Type B pancreatic cell (in vitro differentiated cells): ENCODE measurements around the gene CCNA2. TPM values are rescaled to one million over a fixed set of nuclear protein-coding genes. Genes with fewer than 3 reads are reported as not detected.

ENCODE experiments used
- DNase-seq: peaks from one replicate; pipeline ENCODE4 v3.0.0; 2021; ENCODE audit warnings: mixed read lengths; ENCODE audit not compliant: unreplicated experiment; ENCODE audit errors: extremely low spot score
- H3K27ac Mint-ChIP-seq: 2 replicates; pipeline ENCODE4 v1.8.0; 2021; ENCODE audit warnings: mild to moderate bottlenecking, mixed read lengths
- H3K27me3 Mint-ChIP-seq: 2 replicates; pipeline ENCODE4 v1.8.0; 2021; ENCODE audit warnings: mixed read lengths
- H3K36me3 Mint-ChIP-seq: 2 replicates; pipeline ENCODE4 v1.8.0; 2021; ENCODE audit warnings: mixed read lengths
- H3K4me1 Mint-ChIP-seq: one replicate; pipeline ENCODE4 v1.8.0; 2021; ENCODE audit warnings: mixed read lengths; ENCODE audit not compliant: unreplicated experiment
- H3K4me3 Mint-ChIP-seq: 2 replicates; pipeline ENCODE4 v1.8.0; 2021; ENCODE audit warnings: mild to moderate bottlenecking, mixed read lengths
- H3K9me3 Mint-ChIP-seq: 2 replicates; pipeline ENCODE4 v1.8.0; 2021; ENCODE audit warnings: mixed read lengths
- CTCF ChIP-seq: fragments of 200-600 bp; sonication (generic); conservative IDR thresholded peaks from 2 replicates; pipeline ENCODE4 v1.5.0; 2021; ENCODE audit warnings: antibody characterized with exemption, mild to moderate bottlenecking
- total RNA-seq: library from RNA; stranded (reverse); gene quantifications from 2 replicates; pipeline ENCODE4 v1.2.1, GENCODE V29; 2021; ENCODE audit warnings: low replicate concordance

CCNA2 gene
- total RNA-seq, 1 donor from 2014 or later: 48.1 TPM

- no peak for TF ChIP-seq CTCF
These were observed 33.5 kb downstream of the CCNA2 start for GRCh38 chr4:121789960-121790829.

GRCh38 chr4:121789455-121789854, 34.2 kb downstream of the CCNA2 start:
- H3K27ac Mint-ChIP-seq: no peak overlapping the region
- H3K27me3 Mint-ChIP-seq: peaks cover 29% of the 10 kb centered on the region

More at GRCh38 chr4:121789960-121790829, 33.5 kb downstream of the CCNA2 start:
- Mint-ChIP-seq H3K4me1 (no peaks in the 10 kb centered on the region), H3K27ac (no peak overlapping the region), H3K9me3 (no peaks in the 10 kb centered on the region), H3K4me3 (no peak overlapping the region), H3K36me3 (no peaks in the 10 kb centered on the region), H3K27me3 (peaks cover 30% of the 10 kb centered on the region)
- DNase-seq: no peak

GRCh38 chr4:121788896-121789295, 34.8 kb downstream of the CCNA2 start:
- Mint-ChIP-seq H3K4me3 (no peak overlapping the region), H3K27ac (no peak overlapping the region), H3K9me3 (no peaks in the 10 kb centered on the region), H3K36me3 (no peaks in the 10 kb centered on the region), H3K4me1 (no peaks in the 10 kb centered on the region), H3K27me3 (peaks cover 28% of the 10 kb centered on the region)
- TF ChIP-seq CTCF: no peak
- DNase-seq: no peak

More at GRCh38 chr4:121789455-121789854, 34.2 kb downstream of the CCNA2 start:
- Mint-ChIP-seq H3K9me3 (no peaks in the 10 kb centered on the region), H3K36me3 (no peaks in the 10 kb centered on the region), H3K4me1 (no peaks in the 10 kb centered on the region), H3K4me3 (no peak overlapping the region)
- TF ChIP-seq CTCF: no peak
- DNase-seq: no peak

GRCh38 chr4:121786221-121786620, 37.5 kb downstream of the CCNA2 start:
- Mint-ChIP-seq H3K9me3 (no peaks in the 10 kb centered on the region), H3K4me3 (no peak overlapping the region), H3K27ac (no peak overlapping the region), H3K27me3 (peaks cover 40% of the 10 kb centered on the region), H3K36me3 (no peaks in the 10 kb centered on the region), H3K4me1 (no peaks in the 10 kb centered on the region)
- no peak for TF ChIP-seq CTCF
- no peak for DNase-seq

GRCh38 chr4:121785479-121785878, 38.2 kb downstream of the CCNA2 start:
- Mint-ChIP-seq H3K4me1 (no peaks in the 10 kb centered on the region), H3K27me3 (peaks cover 44% of the 10 kb centered on the region), H3K36me3 (no peaks in the 10 kb centered on the region), H3K4me3 (no peak overlapping the region), H3K9me3 (no peaks in the 10 kb centered on the region), H3K27ac (no peak overlapping the region)
- DNase-seq: no peak
- TF ChIP-seq CTCF: no peak
